Measurements from ENCODE around the gene PRMT9. TPM values are rescaled to one million over a fixed set of nuclear protein-coding genes. Genes with fewer than 3 reads are reported as not detected.

PRMT9 gene
- total and polyA plus RNA-seq, 2 of the 13 experiments (the other 11 are each of a cell fraction or from before 2014, with no cell fraction given): 4.0 to 9.7 TPM

DNA sequence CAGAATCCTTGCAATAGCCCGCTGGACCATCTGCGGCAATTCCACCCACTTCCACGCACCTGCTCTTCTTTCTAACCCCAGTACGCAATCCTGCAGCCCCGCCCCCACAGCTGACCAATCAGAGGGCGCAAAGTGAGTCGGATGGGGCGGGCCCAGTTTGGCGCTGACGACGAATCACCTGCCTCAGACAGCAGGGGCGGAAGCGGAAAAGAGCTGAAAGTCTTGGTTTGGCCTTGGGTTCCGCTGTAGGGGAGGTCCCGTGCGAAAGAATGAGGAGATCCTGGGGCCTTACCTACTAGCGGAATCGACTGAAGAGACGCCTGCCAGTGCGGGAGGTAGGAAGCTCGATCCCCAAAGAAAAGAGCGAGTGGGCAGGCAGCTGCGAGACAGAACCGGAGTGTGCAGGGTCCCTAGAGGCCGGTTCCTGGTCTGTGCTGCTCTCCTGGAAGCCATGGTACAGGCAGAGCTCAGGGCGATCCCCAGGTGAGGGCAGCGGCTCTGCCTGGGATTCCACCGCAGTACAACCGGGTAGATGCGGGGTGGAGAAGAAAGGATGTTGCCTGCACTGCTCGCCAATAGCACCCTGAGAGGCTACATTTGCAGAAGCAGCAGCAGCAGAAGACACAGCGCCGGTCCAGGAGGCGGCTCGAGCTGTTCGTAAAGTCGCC, 66.7 kb downstream of the PRMT9 start, which contains the start of gene TMEM184C (continued):
- TF ChIP-seq MAZ (IDR thresholded peaks at IDR 0.05; ENCODE audit: borderline replicate concordance, low read depth, low read length) (no peak), MAZ (CRISPR knock-in tag; IDR thresholded peaks at IDR 0.05; ENCODE audit: low read depth) (0 out of 2 replicates have a peak, but pooled peaks have one; percentile 40), NONO (IDR thresholded peaks at IDR 0.05) (no peak), NONO (CRISPR knock-in tag; conservative IDR thresholded peaks at IDR 0.05) (peak; percentile 33; the same call in 1 of the 2 replicates), POLR2AphosphoS5 (IDR thresholded peaks at IDR 0.05; ENCODE audit: low read depth, low read length) (peak; percentile 89), ZNF777 (CRISPR knock-in tag; IDR thresholded peaks at IDR 0.05) (no peak), RXRB (CRISPR knock-in tag; IDR thresholded peaks at IDR 0.05; ENCODE audit: borderline replicate concordance) (no peak), ELF3 (CRISPR knock-in tag; IDR thresholded peaks at IDR 0.05) (peak; percentile 92), ETV5 (CRISPR knock-in tag; IDR thresholded peaks at IDR 0.05; ENCODE audit: borderline replicate concordance) (no peak; the same call in 1 of the 2 replicates), TOPORS (CRISPR knock-in tag; IDR thresholded peaks at IDR 0.05) (no peak; the same call in 1 of the 2 replicates), ZNF264 (CRISPR knock-in tag; IDR thresholded peaks at IDR 0.05) (no peak; the same call in 1 of the 2 replicates), ZNF143 (CRISPR knock-in tag; IDR thresholded peaks at IDR 0.05) (no peak), ZNF121 (CRISPR knock-in tag; IDR thresholded peaks at IDR 0.05) (no peak), ARHGAP35 (CRISPR knock-in tag; IDR thresholded peaks at IDR 0.05; ENCODE audit: borderline replicate concordance) (no peak), ONECUT2 (CRISPR knock-in tag; IDR thresholded peaks at IDR 0.05) (no peak), ZNF788 (CRISPR knock-in tag; IDR thresholded peaks at IDR 0.05; ENCODE audit: borderline replicate concordance) (no peak), HMG20A (CRISPR knock-in tag; IDR thresholded peaks at IDR 0.05; ENCODE audit: borderline replicate concordance) (no peak), HNRNPUL1 (IDR thresholded peaks at IDR 0.05; ENCODE audit: low read depth, low read length) (no peak), RFX3 (CRISPR knock-in tag; IDR thresholded peaks at IDR 0.05) (no peak), ZNF468 (CRISPR knock-in tag; IDR thresholded peaks at IDR 0.05) (no peak), RBM39 (IDR thresholded peaks at IDR 0.05; ENCODE audit: low read depth, low read length, poor library complexity, severe bottlenecking) (no peak), HNRNPH1 (optimal IDR thresholded peaks at IDR 0.05; ENCODE audit: low read depth, low read length) (no peak), REXO4 (CRISPR knock-in tag; IDR thresholded peaks at IDR 0.05; ENCODE audit: borderline replicate concordance) (no peak; the same call in 1 of the 2 replicates), ZNF660 (CRISPR knock-in tag; IDR thresholded peaks at IDR 0.05; ENCODE audit: borderline replicate concordance, low read depth) (no peak), SP1 (IDR thresholded peaks at IDR 0.05) (no peak), SP1 (CRISPR knock-in tag; IDR thresholded peaks at IDR 0.05) (peak; percentile 59), ZNF17 (CRISPR knock-in tag; IDR thresholded peaks at IDR 0.05) (no peak), ZNF556 (CRISPR knock-in tag; IDR thresholded peaks at IDR 0.05; ENCODE audit: borderline replicate concordance) (0 out of 2 replicates have a peak, but pooled peaks have one; percentile 20), DRAP1 (CRISPR knock-in tag; IDR thresholded peaks at IDR 0.05) (peak; percentile 84), HBP1 (CRISPR knock-in tag; IDR thresholded peaks at IDR 0.05; ENCODE audit: low read depth) (no peak; the same call in 1 of the 2 replicates), MED1 (CRISPR knock-in tag; IDR thresholded peaks at IDR 0.05) (peak; percentile 67)
- TF ChIP-seq, protein P1, sequence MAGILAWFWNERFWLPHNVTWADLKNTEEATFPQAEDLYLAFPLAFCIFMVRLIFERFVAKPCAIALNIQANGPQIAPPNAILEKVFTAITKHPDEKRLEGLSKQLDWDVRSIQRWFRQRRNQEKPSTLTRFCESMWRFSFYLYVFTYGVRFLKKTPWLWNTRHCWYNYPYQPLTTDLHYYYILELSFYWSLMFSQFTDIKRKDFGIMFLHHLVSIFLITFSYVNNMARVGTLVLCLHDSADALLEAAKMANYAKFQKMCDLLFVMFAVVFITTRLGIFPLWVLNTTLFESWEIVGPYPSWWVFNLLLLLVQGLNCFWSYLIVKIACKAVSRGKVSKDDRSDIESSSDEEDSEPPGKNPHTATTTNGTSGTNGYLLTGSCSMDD (CRISPR knock-in tag; IDR thresholded peaks at IDR 0.05): no peak

Data from HepG2 (cell line).